ENCODE measurements around the gene TNNC2. TPM values are rescaled to one million over a fixed set of nuclear protein-coding genes. Genes with fewer than 3 reads are reported as not detected.
"Not testable (repeated sequence)": the region's sequence is repeated elsewhere in the genome, so short reads cannot be mapped to it uniquely, and the experiment has no call there.

TNNC2 gene
- total RNA-seq (2014; rRNA removed; shearing (Covaris generic)) (not detected in 2 replicates), total RNA-seq (2022) (not detected in 2 replicates), Bru-seq, nascent RNA (percentile 28 among the genes with signal in this experiment), BruChase-seq, experiment 1, labeled RNA remaining after a 6-hour chase (percentile 33 among the genes with signal in this experiment), BruChase-seq, experiment 2, labeled RNA remaining after a 2-hour chase (percentile 33 among the genes with signal in this experiment)
- long read RNA-seq, result 0 reads

DNA sequence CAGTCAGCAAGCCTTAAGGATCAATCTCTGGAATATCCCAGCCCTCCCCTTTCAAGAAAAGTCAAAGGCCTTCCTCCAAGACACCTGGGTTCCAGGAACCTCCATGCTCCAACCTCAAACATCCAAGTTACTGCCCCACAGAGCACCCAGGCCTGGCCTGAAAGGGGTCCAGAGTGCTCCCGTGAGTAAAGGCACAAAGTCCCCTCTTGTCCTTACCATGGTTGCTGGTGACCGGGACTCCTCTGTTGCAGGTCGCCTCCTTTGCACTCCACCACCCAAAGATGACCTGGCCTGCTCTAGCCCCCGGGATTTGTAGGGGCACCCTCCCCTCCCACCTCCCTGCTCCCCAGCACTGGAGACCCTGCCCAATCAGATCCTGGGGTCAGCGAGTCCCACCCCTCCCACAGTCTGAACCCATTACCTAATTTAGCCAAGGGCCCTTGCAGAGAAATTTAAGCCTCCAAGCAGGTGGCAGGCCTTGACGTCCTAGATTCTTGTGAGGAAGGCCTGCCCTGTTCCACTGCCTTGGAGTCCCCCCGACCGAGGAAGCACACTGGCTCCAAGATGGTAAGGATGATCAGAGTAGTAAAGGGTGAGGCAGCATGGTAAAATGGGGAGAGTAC, at the start of gene TNNC2:
Gene TNNC2 (minus strand): TSS at position 283 of the 623 bp plus-strand sequence. CDS start 64 bp downstream, at position 219.
- Histone ChIP-seq H3K4me2 (ENCODE audit: low read length) (no peak within 1 kb of the TSS), H2AFZ (ENCODE audit: low read length) (no peak within 1 kb of the TSS), H3K9me2 (ENCODE audit: insufficient read depth, low read length) (no peaks in the 10 kb centered on the region), H3K79me2 (ENCODE audit: insufficient read depth, low read depth, low read length) (no peaks in the 10 kb centered on the region), H3K4me1 (ENCODE audit: insufficient read depth, low read length, poor library complexity, severe bottlenecking) (no peaks in the 10 kb centered on the region), H3K27ac (ENCODE audit: low read depth, low read length, poor library complexity, severe bottlenecking) (no peak within 1 kb of the TSS), H4K20me1 (ENCODE audit: insufficient read depth, low read length) (no peaks in the 10 kb centered on the region), H3K9me3 (ENCODE audit: low read length) (no peaks in the 10 kb centered on the region), H3K4me3 (ENCODE audit: low read depth, low read length, poor library complexity, severe bottlenecking) (no peak within 1 kb of the TSS), H3K36me3 (ENCODE audit: insufficient read depth, low read length) (no peaks in the 10 kb centered on the region)
- intact Hi-C loops (cut with micrococcal nuclease; ENCODE audit: unreplicated experiment), result no loop called here
- TF ChIP-seq, protein P1, sequence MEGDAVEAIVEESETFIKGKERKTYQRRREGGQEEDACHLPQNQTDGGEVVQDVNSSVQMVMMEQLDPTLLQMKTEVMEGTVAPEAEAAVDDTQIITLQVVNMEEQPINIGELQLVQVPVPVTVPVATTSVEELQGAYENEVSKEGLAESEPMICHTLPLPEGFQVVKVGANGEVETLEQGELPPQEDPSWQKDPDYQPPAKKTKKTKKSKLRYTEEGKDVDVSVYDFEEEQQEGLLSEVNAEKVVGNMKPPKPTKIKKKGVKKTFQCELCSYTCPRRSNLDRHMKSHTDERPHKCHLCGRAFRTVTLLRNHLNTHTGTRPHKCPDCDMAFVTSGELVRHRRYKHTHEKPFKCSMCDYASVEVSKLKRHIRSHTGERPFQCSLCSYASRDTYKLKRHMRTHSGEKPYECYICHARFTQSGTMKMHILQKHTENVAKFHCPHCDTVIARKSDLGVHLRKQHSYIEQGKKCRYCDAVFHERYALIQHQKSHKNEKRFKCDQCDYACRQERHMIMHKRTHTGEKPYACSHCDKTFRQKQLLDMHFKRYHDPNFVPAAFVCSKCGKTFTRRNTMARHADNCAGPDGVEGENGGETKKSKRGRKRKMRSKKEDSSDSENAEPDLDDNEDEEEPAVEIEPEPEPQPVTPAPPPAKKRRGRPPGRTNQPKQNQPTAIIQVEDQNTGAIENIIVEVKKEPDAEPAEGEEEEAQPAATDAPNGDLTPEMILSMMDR (conservative IDR thresholded peaks at IDR 0.05; ENCODE audit: low read length), result no peak
- TF ChIP-seq EZH2phosphoT487 (IDR thresholded peaks at IDR 0.05; ENCODE audit: borderline replicate concordance, low read depth, low read length), result no peak
- no TSS peak for BruUV-seq (replicated peaks)
- no peak for DNase-seq (ENCODE audit: low spot score)
- ChIA-PET CTCF (ENCODE audit: unreplicated experiment) (no interaction called here), POLR2A (no interaction called here)

DNA sequence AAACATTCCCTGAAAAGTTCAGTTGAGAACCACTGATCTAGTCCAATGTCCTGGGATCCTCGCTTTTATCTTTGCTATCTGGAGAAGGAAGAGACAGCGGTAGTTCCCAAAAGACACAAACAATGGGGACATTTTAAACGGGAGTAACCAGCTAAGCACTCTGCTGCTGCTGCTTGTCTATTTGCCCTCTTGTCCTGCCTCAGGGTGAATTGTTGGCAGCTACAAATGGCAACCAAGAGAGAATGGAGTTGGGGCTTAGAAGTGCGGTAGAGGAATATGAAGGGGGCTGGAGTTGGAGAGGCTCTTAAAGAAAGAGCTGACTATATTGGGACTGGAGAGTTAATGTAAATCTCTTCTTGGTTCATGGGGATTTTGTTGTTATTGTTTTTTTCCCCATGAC, 47.5 kb upstream of the TNNC2 start:
- Histone ChIP-seq H3K4me2 (ENCODE audit: low read length) (no peak overlapping the region), H3K27ac (ENCODE audit: low read depth, low read length, poor library complexity, severe bottlenecking) (no peak overlapping the region), H2AFZ (ENCODE audit: low read length) (no peak overlapping the region), H3K36me3 (ENCODE audit: insufficient read depth, low read length) (no peaks in the 10 kb centered on the region), H3K4me1 (ENCODE audit: insufficient read depth, low read length, poor library complexity, severe bottlenecking) (no peaks in the 10 kb centered on the region), H3K9me2 (ENCODE audit: insufficient read depth, low read length) (no peaks in the 10 kb centered on the region), H4K20me1 (ENCODE audit: insufficient read depth, low read length) (no peaks in the 10 kb centered on the region), H3K79me2 (ENCODE audit: insufficient read depth, low read depth, low read length) (no peaks in the 10 kb centered on the region), H3K4me3 (ENCODE audit: low read depth, low read length, poor library complexity, severe bottlenecking) (no peak overlapping the region), H3K9me3 (ENCODE audit: low read length) (no peaks in the 10 kb centered on the region)
- no TSS peak for BruUV-seq (replicated peaks)
- no peak for DNase-seq (ENCODE audit: low spot score)
- CTCF ChIA-PET (ENCODE audit: unreplicated experiment), result no interaction called here
- TF ChIP-seq, protein P1 (conservative IDR thresholded peaks at IDR 0.05; ENCODE audit: low read length), result no peak
- no peak for TF ChIP-seq EZH2phosphoT487 (IDR thresholded peaks at IDR 0.05; ENCODE audit: borderline replicate concordance, low read depth, low read length)
- POLR2A ChIA-PET, result no interaction called here
- intact Hi-C loops (cut with micrococcal nuclease; ENCODE audit: unreplicated experiment), result no loop called here

DNA sequence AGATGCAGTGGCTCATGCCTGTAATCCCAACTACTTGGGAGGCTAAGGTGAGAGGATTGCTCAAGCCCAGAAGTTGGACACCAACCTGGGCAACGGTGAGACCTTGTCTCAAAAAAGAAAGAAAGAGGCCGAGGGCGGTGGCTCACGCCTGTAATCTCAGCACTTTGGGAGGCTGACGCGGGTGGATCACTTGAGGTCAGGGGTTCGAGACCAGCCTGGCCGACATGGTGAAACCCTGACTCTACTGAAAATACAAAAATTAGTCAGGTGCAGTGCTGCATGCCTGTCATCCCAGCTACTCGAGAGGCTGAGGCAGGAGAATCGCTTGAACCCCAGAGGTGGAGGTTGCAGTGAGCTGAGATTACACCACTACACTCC, 47.0 kb upstream of the TNNC2 start:
- H3K9me2 ChIP-seq (ENCODE audit: insufficient read depth, low read length); BruUV-seq (replicated peaks); DNase-seq (ENCODE audit: low spot score); CTCF ChIA-PET (ENCODE audit: unreplicated experiment); H4K20me1 ChIP-seq (ENCODE audit: insufficient read depth, low read length); H3K27ac ChIP-seq (ENCODE audit: low read depth, low read length, poor library complexity, severe bottlenecking); POLR2A ChIA-PET; H3K4me1 ChIP-seq (ENCODE audit: insufficient read depth, low read length, poor library complexity, severe bottlenecking); H3K4me3 ChIP-seq (ENCODE audit: low read depth, low read length, poor library complexity, severe bottlenecking); H3K36me3 ChIP-seq (ENCODE audit: insufficient read depth, low read length); intact Hi-C loops (cut with micrococcal nuclease; ENCODE audit: unreplicated experiment); H3K4me2 ChIP-seq (ENCODE audit: low read length); H3K79me2 ChIP-seq (ENCODE audit: insufficient read depth, low read depth, low read length); H2AFZ ChIP-seq (ENCODE audit: low read length); H3K9me3 ChIP-seq (ENCODE audit: low read length): not testable (repeated sequence)

Data from OCI-LY7 (cell line).